H1 (cell line): ENCODE results near the gene SLC39A7. TPM values are rescaled to one million over a fixed set of nuclear protein-coding genes. Genes with fewer than 3 reads are reported as not detected.

Experiments used
- CTCF ChIA-PET: fragments of 300-600 bp; sonication (Branson Sonifier 250); formaldehyde crosslinking; loops from one replicate; lab custom pipeline; 2021; ENCODE audit not compliant: partially characterized antibody; lab: Charles Lee
- POLR2A ChIA-PET: fragments of 300-600 bp; sonication (Branson Sonifier 250); formaldehyde crosslinking; loops from one replicate; lab custom pipeline; 2021; ENCODE audit warnings: inconsistent platforms; ENCODE audit not compliant: partially characterized antibody; lab: Charles Lee
- DNase-seq, 2 experiments: peaks; one replicate each; pipeline versions ENCODE4 v3.0.0 to v3.0.0-alpha.2; 2010 to 2022; ENCODE audit warnings: low spot score in 2 of 2, low read depth in 1 of 2, mixed read lengths in 1 of 2
- FAIRE-seq: peaks from 2 replicates; lab custom pipeline; 2011; peaks lifted over from hg19 to GRCh38; lab: Jason Lieb, UNC
- H2AFZ ChIP-seq: 2 replicates; pipeline ENCODE4 v1.8.1; 2012; ENCODE audit warnings: low read length, inconsistent platforms
- H2AK5ac ChIP-seq: 2 replicates; pipeline ENCODE4 v1.6.1; 2013; ENCODE audit warnings: low read depth, low read length
- H2BK120ac ChIP-seq: replicated peaks from 2 replicates; pipeline ENCODE3; 2013; ENCODE audit warnings: low read depth, low read length, inconsistent platforms
- H2BK12ac ChIP-seq: 2 replicates; pipeline ENCODE4 v1.6.1; 2013; ENCODE audit warnings: low read depth, low read length
- H2BK15ac ChIP-seq: 2 replicates; pipeline ENCODE4 v1.6.1; 2013; ENCODE audit warnings: low read length
- H2BK20ac ChIP-seq: 2 replicates; pipeline ENCODE4 v1.6.1; 2013; ENCODE audit warnings: low read length
- H2BK5ac ChIP-seq: 2 replicates; pipeline ENCODE4 v1.6.1; 2013; ENCODE audit warnings: low read depth, low read length
- H3K14ac ChIP-seq: 2 replicates; pipeline ENCODE4 v1.6.1; 2013; ENCODE audit warnings: inconsistent platforms; ENCODE audit not compliant: insufficient read length
- H3K18ac ChIP-seq: 2 replicates; pipeline ENCODE4 v1.6.1; 2013; ENCODE audit warnings: low read length; ENCODE audit errors: extremely low read depth
- H3K23ac ChIP-seq: 2 replicates; pipeline ENCODE4 v1.6.1; 2013; ENCODE audit warnings: inconsistent platforms; ENCODE audit not compliant: insufficient read length
- H3K23me2 ChIP-seq: 2 replicates; pipeline ENCODE4 v1.6.1; 2013; ENCODE audit warnings: low read depth, low read length
- H3K27ac ChIP-seq: 2 replicates; pipeline ENCODE4 v1.6.1; 2011; ENCODE audit warnings: low read depth, low read length, inconsistent platforms
- H3K27me3 ChIP-seq, 4 experiments: replicated peaks in 1 of 4; 1 replicate in 1 of 4; 2 replicates in 3 of 4; pipeline versions ENCODE4 v1.6.1 to v1.8.1; 2011 to 2013; ENCODE audit warnings: low read length in 3 of 4, mild to moderate bottlenecking in 3 of 4, inconsistent platforms in 2 of 4, mixed read lengths in 2 of 4, moderate library complexity in 1 of 4; ENCODE audit not compliant: control insufficient read depth in 3 of 4, insufficient read depth in 3 of 4; ENCODE audit errors: extremely low read depth in 1 of 4
- H3K36me3 ChIP-seq, 4 experiments: 2 replicates each; pipeline versions ENCODE4 v1.6.1 to v1.8.1; 2011 to 2013; ENCODE audit warnings: mild to moderate bottlenecking in 4 of 4, low read length in 3 of 4, moderate library complexity in 2 of 4, control low read depth in 1 of 4, inconsistent platforms in 1 of 4; ENCODE audit not compliant: insufficient read depth in 4 of 4, control insufficient read depth in 2 of 4
- H3K4ac ChIP-seq: replicated peaks from 2 replicates; pipeline ENCODE3; 2013; ENCODE audit warnings: low read length, low read depth, mixed read lengths, inconsistent platforms; ENCODE audit not compliant: insufficient read length
- H3K4me1 ChIP-seq, 4 experiments: replicated peaks in 1 of 4; 1 replicate in 1 of 4; 2 replicates in 3 of 4; pipeline versions ENCODE4 v1.6.1 to v1.8.1; 2011 to 2013; ENCODE audit warnings: low read length in 3 of 4, inconsistent platforms in 2 of 4, mixed read lengths in 1 of 4; ENCODE audit not compliant: insufficient read depth in 4 of 4, control insufficient read depth in 3 of 4
- H3K4me2 ChIP-seq, 2 experiments: 2 replicates each; pipeline versions ENCODE4 v1.6.1 to v1.8.1; 2011 to 2013; ENCODE audit warnings: low read depth in 2 of 2, low read length in 2 of 2, control low read depth in 1 of 2, inconsistent platforms in 1 of 2, mild to moderate bottlenecking in 1 of 2; ENCODE audit not compliant: insufficient read depth in 1 of 2
- H3K4me3 ChIP-seq, 4 experiments: fragments of 200-600, 300-600 bp in 1 of 4; sonication (generic), shearing (Covaris generic), sonication (Bioruptor Twin) in 1 of 4; 2 replicates each; pipeline versions ENCODE4 v1.5.1 to v1.8.1; 2011 to 2016; ENCODE audit warnings: low read length in 4 of 4, low read depth in 3 of 4, control low read depth in 2 of 4, inconsistent platforms in 2 of 4, mild to moderate bottlenecking in 2 of 4, mixed read lengths in 1 of 4, moderate library complexity in 1 of 4; ENCODE audit not compliant: insufficient read depth in 2 of 4; ENCODE audit errors: extremely low read depth in 1 of 4
- H3K56ac ChIP-seq: replicated peaks from 2 replicates; pipeline ENCODE3; 2013; ENCODE audit warnings: low read depth, mild to moderate bottlenecking, mixed read lengths, low read length, inconsistent platforms; ENCODE audit not compliant: insufficient read length
- H3K79me1 ChIP-seq: 2 replicates; pipeline ENCODE4 v1.6.1; 2013; ENCODE audit warnings: low read depth, low read length, control low read depth
- H3K79me2 ChIP-seq, 2 experiments: 2 replicates each; pipeline versions ENCODE4 v1.6.1 to v1.8.1; 2012 to 2013; ENCODE audit warnings: low read length in 2 of 2, mild to moderate bottlenecking in 2 of 2, inconsistent platforms in 1 of 2; ENCODE audit not compliant: insufficient read depth in 2 of 2, control insufficient read depth in 1 of 2
- H3K9ac ChIP-seq, 4 experiments: replicated peaks in 1 of 4; 1 replicate in 1 of 4; 2 replicates in 3 of 4; pipeline versions ENCODE4 v1.6.1 to v1.8.1; 2011 to 2013; ENCODE audit warnings: low read depth in 3 of 4, low read length in 3 of 4, control low read depth in 2 of 4, mild to moderate bottlenecking in 2 of 4, moderate library complexity in 2 of 4, inconsistent platforms in 1 of 4; ENCODE audit errors: extremely low read depth in 1 of 4
- H3K9me3 ChIP-seq, 2 experiments: 2 replicates each; pipeline versions ENCODE4 v1.6.1 to v1.8.1; 2012 to 2013; ENCODE audit warnings: mild to moderate bottlenecking in 2 of 2, moderate library complexity in 2 of 2, control low read depth in 1 of 2, inconsistent platforms in 1 of 2, low read depth in 1 of 2, low read length in 1 of 2, mixed read lengths in 1 of 2; ENCODE audit not compliant: insufficient read depth in 2 of 2
- H4K20me1 ChIP-seq, 2 experiments: replicated peaks in 1 of 2; 2 replicates each; pipeline versions ENCODE3 to v1.8.1; 2011 to 2013; ENCODE audit warnings: inconsistent platforms in 2 of 2, low read length in 2 of 2, mild to moderate bottlenecking in 1 of 2; ENCODE audit not compliant: insufficient read depth in 2 of 2, control insufficient read depth in 1 of 2
- H4K5ac ChIP-seq: 2 replicates; pipeline ENCODE4 v1.6.1; 2013; ENCODE audit warnings: low read length, low read depth, mixed read lengths, inconsistent platforms; ENCODE audit not compliant: insufficient read length
- H4K8ac ChIP-seq: 2 replicates; pipeline ENCODE4 v1.8.0; 2013; ENCODE audit warnings: mild to moderate bottlenecking, moderate library complexity, low read length, inconsistent platforms; ENCODE audit not compliant: insufficient read depth; ENCODE audit errors: extremely low read depth
- H4K91ac ChIP-seq: replicated peaks from 2 replicates; pipeline ENCODE3; 2013; ENCODE audit warnings: low read length, mixed read lengths, inconsistent platforms; ENCODE audit not compliant: insufficient read length
- BRCA1 ChIP-seq: IDR thresholded peaks from 2 replicates; pipeline ENCODE4 v1.6.1; 2012; ENCODE audit warnings: low read depth, low read length, improper control_type of control experiment
- EP300 ChIP-seq, 2 experiments: IDR thresholded peaks; 1 replicate in 1 of 2; 2 replicates in 1 of 2; pipeline ENCODE4 v1.6.1; 2011 to 2012; ENCODE audit warnings: low read depth in 2 of 2, low read length in 2 of 2, mild to moderate bottlenecking in 2 of 2, borderline replicate concordance in 1 of 2, inconsistent platforms in 1 of 2, moderate library complexity in 1 of 2
- JUN ChIP-seq: IDR thresholded peaks from 2 replicates; pipeline ENCODE4 v1.6.1; 2011; ENCODE audit warnings: low read depth, mild to moderate bottlenecking, improper control_type of control experiment, low read length
- WGBS, 2 experiments: shearing (Covaris generic) in 1 of 2; methylation state at CpG; one replicate each; pipeline versions ENCODE4 v1.1.6 to v1.1.7; 2013 to 2015; ENCODE audit warnings: low lambda C conversion rate in 2 of 2, mixed read lengths in 2 of 2, inconsistent platforms in 1 of 2, low coverage in 1 of 2, missing lambda C conversion rate in 1 of 2; ENCODE audit not compliant: insufficient replicate concordance in 2 of 2, insufficient coverage in 1 of 2, insufficient read length in 1 of 2; ENCODE audit errors: extremely low coverage in 1 of 2, missing lambda C conversion rate in 1 of 2; 5-methylcytosine and 5-hydroxymethylcytosine counted together
- polyA plus RNA-seq, 7 experiments: library from polyadenylated mRNA; depleted of rRNA in 3 of 7; stranded (reverse) in 5 of 7; unstranded in 2 of 7; fragments of >200 nt in 5 of 7; fragments of 200-250 nt in 2 of 7; gene quantifications; 1 replicate in 5 of 7; 2 replicates in 1 of 7; 4 replicates in 1 of 7; pipeline versions ENCODE4 v1.2.1 to v1.2.3, GENCODE V29; 2011 to 2013; ENCODE audit warnings: missing spikeins in 2 of 7, mixed read lengths in 2 of 7
- total RNA-seq: library from RNA; stranded (reverse); fragmentation: NEBNext Ultra II Directional; extraction: Animal tissue kit (Norgen Biotek cat#: 25700); gene quantifications from 2 replicates; pipeline ENCODE4 v1.2.1, GENCODE V29; 2021

The SLC39A7 gene
- total and polyA plus RNA-seq, 2 of the 8 experiments (the other 6 are each of a cell fraction or from before 2014, with no cell fraction given): 63.3 to 123 TPM

DNA sequence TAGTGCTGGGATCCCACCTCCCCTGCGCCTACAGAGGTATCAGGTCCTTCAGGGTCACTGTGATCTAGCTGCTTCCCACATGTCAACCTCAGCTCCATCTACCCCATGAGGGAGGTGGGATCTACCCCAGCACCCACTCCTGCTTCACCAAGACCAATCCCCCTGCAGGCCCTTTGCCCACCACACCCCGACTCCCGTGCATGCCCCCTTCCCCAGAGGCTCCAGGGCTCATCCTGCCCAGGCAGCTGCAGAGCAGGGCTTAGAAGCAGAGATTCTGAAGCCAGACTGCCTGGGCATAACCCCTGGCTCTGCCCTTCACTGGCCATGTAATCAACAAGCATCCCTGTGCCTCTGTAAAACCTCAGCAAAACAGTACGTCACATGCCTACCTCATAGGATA lies 25.9 kb upstream of the SLC39A7 start:
- no peak overlapping the region for H3K23ac ChIP-seq
- H2AFZ ChIP-seq: no peak overlapping the region
- H3K14ac ChIP-seq: no peak overlapping the region
- H3K4me2 ChIP-seq: no peak overlapping the region
- POLR2A ChIA-PET: interaction anchor here (0.6 to 3.8 kb wide), 8 partner anchors 45 to 233 kb away, joined by 3 to 17 read pairs (median 3); no protein-coding TSS in a partner anchor
- no peak overlapping the region for H4K8ac ChIP-seq
- no peaks in the 10 kb centered on the region for H3K79me1 ChIP-seq
- H3K23me2 ChIP-seq: no peaks in the 10 kb centered on the region
- H2AK5ac ChIP-seq: 0 out of 2 replicates have a peak overlapping the region, but pooled peaks have one; percentile 47
- H2BK15ac ChIP-seq: no peak overlapping the region
- no peaks in the 10 kb centered on the region; a peak in 1 of 4 replicates for H3K79me2 ChIP-seq
- no peaks in the 10 kb centered on the region; a peak in 2 of 7 replicates for H3K4me1 ChIP-seq
- no peak overlapping the region for H3K27ac ChIP-seq
- WGBS, 2 experiments: 77% methylated on average over 4 of the region's 4 CpGs; no CpG with 5 or more reads in 1 of the 2 experiments
- H2BK120ac ChIP-seq: no peak overlapping the region
- no peak overlapping the region for H4K5ac ChIP-seq
- no peak overlapping the region for H3K18ac ChIP-seq
- H4K20me1 ChIP-seq: peaks cover 0 to 3% of the 10 kb centered on the region in 2 experiments
- no peak for FAIRE-seq
- no peak overlapping the region for H2BK20ac ChIP-seq
- no peak overlapping the region for H3K4ac ChIP-seq
- H2BK5ac ChIP-seq: no peak overlapping the region
- no peaks in the 10 kb centered on the region for H3K9me3 ChIP-seq
- no peak overlapping the region for H3K56ac ChIP-seq
- H4K91ac ChIP-seq: no peak overlapping the region
- H2BK12ac ChIP-seq: no peak overlapping the region; the same call in 1 of the 2 replicates
- peak overlapping the region in 1 of 4 experiments; percentile 30; a peak in 2 of 7 replicates for H3K9ac ChIP-seq
- no peaks in the 10 kb centered on the region for H3K27me3 ChIP-seq
- H3K36me3 ChIP-seq: no peaks in the 10 kb centered on the region
- CTCF ChIA-PET: interaction anchor here (0.6 to 5.5 kb wide), 14 partner anchors 13 to 303 kb away, joined by 3 to 74 read pairs (median 5); no protein-coding TSS in a partner anchor
- TF ChIP-seq JUN (no peak), EP300 (IDR thresholded peaks at IDR 0.05; ENCODE audit: borderline replicate concordance in 1 of 2, low read depth in 2 of 2, low read length in 2 of 2) (no peak), BRCA1 (no peak)
- TF ChIP-seq, all 59 proteins: peak for 0
- H3K4me3 ChIP-seq: no peak overlapping the region
- DNase-seq: no peak
